ENCODE data around the gene SLC13A4. TPM values are rescaled to one million over a fixed set of nuclear protein-coding genes. Genes with fewer than 3 reads are reported as not detected.

Gene SLC13A4
- total and polyA plus RNA-seq, 2 of the 13 experiments (the other 11 are each of a cell fraction or from before 2014, with no cell fraction given), result 0.04 TPM; not detected in 1

DNA sequence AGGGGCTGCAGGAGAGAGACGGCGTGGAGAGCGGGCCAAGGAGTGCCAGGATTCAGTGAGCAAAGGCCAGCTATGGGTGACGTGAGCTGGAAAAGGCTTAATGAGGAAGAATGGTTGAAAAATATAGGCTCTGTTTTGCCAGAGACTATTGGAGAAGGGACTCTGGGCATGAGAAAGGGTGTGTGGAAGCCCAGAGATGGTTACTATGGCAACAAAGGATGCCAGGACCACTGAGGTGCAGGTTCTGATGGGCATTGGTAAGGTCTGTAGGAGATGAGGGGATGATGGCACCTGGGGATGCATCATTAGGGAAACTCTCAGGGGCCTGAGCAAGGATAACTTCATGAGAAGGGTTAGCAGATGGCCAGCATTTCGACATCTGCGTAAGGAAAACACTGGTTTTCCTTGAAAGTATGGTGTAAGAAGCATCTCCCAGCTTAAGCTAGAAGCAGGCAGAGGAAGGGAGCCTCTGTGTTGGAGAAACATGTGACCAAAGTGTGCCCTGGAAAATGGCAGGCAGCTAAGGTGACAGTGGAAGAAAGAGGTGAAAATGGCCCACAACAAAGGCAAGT is 42.2 kb upstream of the SLC13A4 start:
- Histone ChIP-seq H4K20me1 (ENCODE audit: insufficient read depth, low read length) (no peaks in the 10 kb centered on the region), H3K4me3 (replicated peaks in 1 of 3; ENCODE audit: insufficient read depth in 1 of 3, low read depth in 2 of 3, low read length in 3 of 3) (no peak overlapping the region), H3K4me1 (ENCODE audit: insufficient read depth, low read length) (0 out of 2 replicates have a peak, but pooled peaks cover 4% of the 10 kb centered on the region), H3K9me3 (ENCODE audit: low read length) (no peaks in the 10 kb centered on the region), H3K27me3 (ENCODE audit: control insufficient read depth in 1 of 2, insufficient read depth in 2 of 2, low read length in 2 of 2) (peaks cover 4 to 33% of the 10 kb centered on the region in 2 experiments; a peak in 4 of 5 replicates), H3K4me2 (ENCODE audit: low read depth, low read length) (no peak overlapping the region), H2AFZ (ENCODE audit: low read length) (no peak overlapping the region), H3K79me2 (ENCODE audit: insufficient read depth, low read length) (no peaks in the 10 kb centered on the region), H3K9ac (ENCODE audit: insufficient read depth, low read depth, low read length) (no peak overlapping the region), H3K36me3 (replicated peaks in 1 of 2; ENCODE audit: control insufficient read depth in 1 of 2, insufficient read depth in 2 of 2, low read length in 2 of 2) (no peaks in the 10 kb centered on the region), H3K27ac (ENCODE audit: extremely low read length, insufficient read depth, low read length) (no peak overlapping the region)
- TF ChIP-seq ZBTB20 (CRISPR knock-in tag; IDR thresholded peaks at IDR 0.05; ENCODE audit: borderline replicate concordance, low read depth) (no peak), TRIM24 (CRISPR knock-in tag; IDR thresholded peaks at IDR 0.05) (no peak), ZNF616 (CRISPR knock-in tag; IDR thresholded peaks at IDR 0.05; ENCODE audit: low read depth) (no peak), NR3C1 (CRISPR knock-in tag; IDR thresholded peaks at IDR 0.05) (no peak), ZFP62 (CRISPR knock-in tag; IDR thresholded peaks at IDR 0.05) (no peak), ZNF678 (CRISPR knock-in tag; IDR thresholded peaks at IDR 0.05) (no peak), SRSF9 (IDR thresholded peaks at IDR 0.05; ENCODE audit: borderline replicate concordance, insufficient read depth, low read depth, low read length, poor library complexity, severe bottlenecking) (no peak), STAG1 (CRISPR knock-in tag; IDR thresholded peaks at IDR 0.05) (no peak)
- TF ChIP-seq, protein P1, sequence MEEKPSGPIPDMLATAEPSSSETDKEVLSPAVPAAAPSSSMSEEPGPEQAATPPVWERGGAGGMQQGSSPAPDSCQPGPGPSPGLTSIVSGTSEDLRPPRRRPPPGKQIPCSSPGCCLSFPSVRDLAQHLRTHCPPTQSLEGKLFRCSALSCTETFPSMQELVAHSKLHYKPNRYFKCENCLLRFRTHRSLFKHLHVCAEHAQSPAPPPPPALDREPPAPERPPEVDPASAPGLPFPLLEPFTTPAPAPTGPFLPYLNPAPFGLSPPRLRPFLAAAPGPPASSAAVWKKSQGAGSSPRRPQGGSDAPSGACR (CRISPR knock-in tag; IDR thresholded peaks at IDR 0.05), result no peak
- TF ChIP-seq, protein P2, sequence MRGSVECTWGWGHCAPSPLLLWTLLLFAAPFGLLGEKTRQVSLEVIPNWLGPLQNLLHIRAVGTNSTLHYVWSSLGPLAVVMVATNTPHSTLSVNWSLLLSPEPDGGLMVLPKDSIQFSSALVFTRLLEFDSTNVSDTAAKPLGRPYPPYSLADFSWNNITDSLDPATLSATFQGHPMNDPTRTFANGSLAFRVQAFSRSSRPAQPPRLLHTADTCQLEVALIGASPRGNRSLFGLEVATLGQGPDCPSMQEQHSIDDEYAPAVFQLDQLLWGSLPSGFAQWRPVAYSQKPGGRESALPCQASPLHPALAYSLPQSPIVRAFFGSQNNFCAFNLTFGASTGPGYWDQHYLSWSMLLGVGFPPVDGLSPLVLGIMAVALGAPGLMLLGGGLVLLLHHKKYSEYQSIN (CRISPR knock-in tag; IDR thresholded peaks at IDR 0.05; ENCODE audit: borderline replicate concordance), result no peak
- ATAC-seq (no peak), FAIRE-seq (no peak), DNase-seq (ENCODE audit: low spot score) (no peak)
- ChIA-PET POLR2A (no interaction called here), CTCF (ENCODE audit: low intra/inter-chr PET ratio, low total read pairs) (no interaction called here)
- in situ Hi-C loops (cut with HindIII; ENCODE audit: extremely low pct_ligation_motif_present, low pct_unique_long_range_greater_than_20kb), result no loop called here
- intact Hi-C loops (cut with micrococcal nuclease; ENCODE audit: unreplicated experiment), result no loop called here
- WGBS (ENCODE audit: low lambda C conversion rate), result 47% methylated on average over 6 of the region's 6 CpGs
- no TSS peak for BruUV-seq (replicated peaks)

All from HepG2 (cell line).